ENCODE results near the gene STK26.

STK26 gene

GRCh38 chrX:132033166-132033565 is 10.1 kb downstream of the STK26 start:
- no peak for DNase-seq (ENCODE audit: extremely low read depth, low read depth)
- TF ChIP-seq CTCF (IDR thresholded peaks at IDR 0.05; ENCODE audit: low read depth, low read length, missing control alignments) = no peak
- H3K4me3 ChIP-seq (replicated peaks; ENCODE audit: low read depth, low read length) = no peak overlapping the region

- no peak for DNase-seq (ENCODE audit: extremely low read depth, low read depth)
- no peak for TF ChIP-seq CTCF (IDR thresholded peaks at IDR 0.05; ENCODE audit: low read depth, low read length, missing control alignments)
- no peak overlapping the region for H3K4me3 ChIP-seq (replicated peaks; ENCODE audit: low read depth, low read length)
Observed at GRCh38 chrX:132034648-132035047, 11.5 kb downstream of the STK26 start.

GRCh38 chrX:132037479-132037993 is 14.4 kb downstream of the STK26 start:
- no peak for TF ChIP-seq CTCF (IDR thresholded peaks at IDR 0.05; ENCODE audit: low read depth, low read length, missing control alignments)
- DNase-seq (ENCODE audit: extremely low read depth, low read depth) = no peak
- H3K4me3 ChIP-seq (replicated peaks; ENCODE audit: low read depth, low read length) = no peak overlapping the region

GRCh38 chrX:132040066-132040465 is 17.0 kb downstream of the STK26 start:
- no peak overlapping the region for H3K4me3 ChIP-seq (replicated peaks; ENCODE audit: low read depth, low read length)
- TF ChIP-seq CTCF (IDR thresholded peaks at IDR 0.05; ENCODE audit: low read depth, low read length, missing control alignments) = no peak
- no peak for DNase-seq (ENCODE audit: extremely low read depth, low read depth)

- DNase-seq (ENCODE audit: extremely low read depth, low read depth) = no peak
- TF ChIP-seq CTCF (IDR thresholded peaks at IDR 0.05; ENCODE audit: low read depth, low read length, missing control alignments) = no peak
Observed at GRCh38 chrX:132041015-132041414, 17.9 kb downstream of the STK26 start.

GRCh38 chrX:132043977-132044376 is 20.9 kb downstream of the STK26 start:
- no peak for TF ChIP-seq CTCF (IDR thresholded peaks at IDR 0.05; ENCODE audit: low read depth, low read length, missing control alignments)
- no peak for DNase-seq (ENCODE audit: extremely low read depth, low read depth)
- H3K4me3 ChIP-seq (replicated peaks; ENCODE audit: low read depth, low read length) = no peak overlapping the region

More at GRCh38 chrX:132041015-132041414, 17.9 kb downstream of the STK26 start:
- no peak overlapping the region for H3K4me3 ChIP-seq (replicated peaks; ENCODE audit: low read depth, low read length)

GRCh38 chrX:132044953-132045352 is 21.9 kb downstream of the STK26 start:
- no peak overlapping the region for H3K4me3 ChIP-seq (replicated peaks; ENCODE audit: low read depth, low read length)
- no peak for DNase-seq (ENCODE audit: extremely low read depth, low read depth)
- TF ChIP-seq CTCF (IDR thresholded peaks at IDR 0.05; ENCODE audit: low read depth, low read length, missing control alignments) = no peak

Measured in HFF-Myc (cell line).